CD8-positive, alpha-beta memory T cell (primary cell): Measurements from ENCODE around the gene DIAPH2. TPM values are rescaled to one million over a fixed set of nuclear protein-coding genes. Genes with fewer than 3 reads are reported as not detected.

Experiments
- CTCF ChIA-PET: fragments of 350-600 bp; sonication (Branson Sonifier 250); formaldehyde crosslinking; loops from one replicate; lab custom pipeline; 2021; ENCODE audit warnings: antibody characterized with exemption; lab: Charles Lee
- POLR2A ChIA-PET: fragments of 350-600 bp; sonication (Branson Sonifier 250); formaldehyde crosslinking; loops from one replicate; lab custom pipeline; 2021; ENCODE audit warnings: antibody characterized with exemption; lab: Charles Lee
- DNase-seq, 5 donors: peaks; one replicate each; pipeline versions ENCODE4 v3.0.0 to v3.0.0-alpha.2; 2020 to 2022; ENCODE audit warnings: mixed read lengths in 1 of 5
- H3K27ac ChIP-seq: one replicate; pipeline ENCODE4 v1.7.0; 2013; ENCODE audit warnings: low read depth, mild to moderate bottlenecking, low read length, moderate library complexity
- H3K27me3 ChIP-seq: 2 replicates; pipeline ENCODE4 v1.7.0; 2013; ENCODE audit warnings: low read length, mild to moderate bottlenecking; ENCODE audit not compliant: insufficient read depth, poor library complexity, severe bottlenecking
- H3K36me3 ChIP-seq: 2 replicates; pipeline ENCODE4 v1.7.0; 2013; ENCODE audit warnings: mild to moderate bottlenecking, low read length, moderate library complexity; ENCODE audit not compliant: insufficient read depth
- H3K4me1 ChIP-seq: 2 replicates; pipeline ENCODE4 v1.7.0; 2013; ENCODE audit warnings: mild to moderate bottlenecking, low read length, moderate library complexity; ENCODE audit not compliant: insufficient read depth
- H3K4me3 ChIP-seq: 2 replicates; pipeline ENCODE4 v1.7.0; 2013; ENCODE audit warnings: mild to moderate bottlenecking, low read length
- H3K9me3 ChIP-seq: 2 replicates; pipeline ENCODE4 v1.7.0; 2013; ENCODE audit warnings: mild to moderate bottlenecking, low read length
- H3K27ac Mint-ChIP-seq, 8 donors: one replicate each; pipeline ENCODE4 v1.8.0; 2020 to 2021; ENCODE audit warnings: mixed read lengths in 8 of 8, mild to moderate bottlenecking in 6 of 8, inconsistent platforms in 3 of 8, moderate library complexity in 3 of 8
- H3K27me3 Mint-ChIP-seq, 2 donors: one replicate each; pipeline ENCODE4 v1.8.0; 2020 to 2021; ENCODE audit warnings: mixed read lengths in 2 of 2, mild to moderate bottlenecking in 1 of 2, moderate library complexity in 1 of 2
- H3K36me3 Mint-ChIP-seq, 3 donors: one replicate each; pipeline ENCODE4 v1.8.0; 2020 to 2021; ENCODE audit warnings: mixed read lengths in 3 of 3, inconsistent platforms in 1 of 3, mild to moderate bottlenecking in 1 of 3
- H3K4me1 Mint-ChIP-seq, 3 donors: one replicate each; pipeline ENCODE4 v1.8.0; 2020 to 2021; ENCODE audit warnings: mixed read lengths in 3 of 3, inconsistent platforms in 1 of 3, mild to moderate bottlenecking in 1 of 3
- H3K4me3 Mint-ChIP-seq, 7 donors: one replicate each; pipeline ENCODE4 v1.8.0; 2020 to 2021; ENCODE audit warnings: mixed read lengths in 7 of 7, mild to moderate bottlenecking in 6 of 7, moderate library complexity in 4 of 7, inconsistent platforms in 2 of 7
- H3K9me3 Mint-ChIP-seq, 5 donors: one replicate each; pipeline ENCODE4 v1.8.0; 2020 to 2022; ENCODE audit warnings: mixed read lengths in 5 of 5, mild to moderate bottlenecking in 3 of 5, moderate library complexity in 2 of 5, inconsistent platforms in 1 of 5
- polyA plus RNA-seq: library from polyadenylated mRNA; unstranded; fragments of 300-500 nt; fragmentation: Illumina TruSeq; gene quantifications from one replicate; pipeline ENCODE4 v1.2.3, GENCODE V29; 2021
- total RNA-seq, 2 experiments: library from RNA; stranded (reverse); gene quantifications; one replicate each; pipeline ENCODE4 v1.2.3, GENCODE V29; 2021

DIAPH2 gene
- total and polyA plus RNA-seq, 3 experiments from 2014 or later: 5.6 to 11.5 (median 6.0) TPM

- Histone ChIP-seq H3K36me3 (no peaks in the 10 kb centered on the region), H3K4me1 (no peaks in the 10 kb centered on the region), H3K27ac (no peak overlapping the region), H3K4me3 (no peak overlapping the region), H3K27me3 (no peaks in the 10 kb centered on the region), H3K9me3 (no peaks in the 10 kb centered on the region)
- Mint-ChIP-seq H3K9me3 (no peaks in the 10 kb centered on the region), H3K27me3 (no peaks in the 10 kb centered on the region), H3K36me3 (peaks cover 0 to 4% (median 0%) of the 10 kb centered on the region in 3 donors), H3K27ac (no peak overlapping the region), H3K4me3 (no peak overlapping the region), H3K4me1 (peaks cover 0 to 18% (median 3%) of the 10 kb centered on the region in 3 donors)
- DNase-seq: no peak
- CTCF ChIA-PET: no interaction called here
- POLR2A ChIA-PET: no interaction called here
Measured at GRCh38 chrX:96861218-96861617, 176.6 kb downstream of the DIAPH2 start.

- Histone ChIP-seq H3K4me1 (no peaks in the 10 kb centered on the region), H3K9me3 (no peaks in the 10 kb centered on the region), H3K4me3 (no peak overlapping the region), H3K27me3 (no peaks in the 10 kb centered on the region), H3K27ac (no peak overlapping the region), H3K36me3 (no peaks in the 10 kb centered on the region)
- CTCF ChIA-PET: no interaction called here
- no peak overlapping the region for H3K27ac Mint-ChIP-seq
- peaks cover 0 to 4% (median 0%) of the 10 kb centered on the region in 3 donors for H3K36me3 Mint-ChIP-seq
- H3K9me3 Mint-ChIP-seq: no peaks in the 10 kb centered on the region
- H3K4me1 Mint-ChIP-seq: peaks cover 0 to 18% (median 3%) of the 10 kb centered on the region in 3 donors
- no peak overlapping the region for H3K4me3 Mint-ChIP-seq
- H3K27me3 Mint-ChIP-seq: no peaks in the 10 kb centered on the region
- POLR2A ChIA-PET: no interaction called here
- no peak for DNase-seq
Measured at GRCh38 chrX:96861661-96862060, 177.0 kb downstream of the DIAPH2 start.

- CTCF ChIA-PET: no interaction called here
Measured at GRCh38 chrX:96883608-96884007, 199.0 kb downstream of the DIAPH2 start, which contains the start of gene RPA4. TSS of gene RPA4 (plus strand) at chrX:96883908. CDS start at chrX:96884311, 403 bp downstream.

GRCh38 chrX:96884027-96884426 is 199.4 kb downstream of the DIAPH2 start:
- H3K36me3 ChIP-seq: no peaks in the 10 kb centered on the region
- H3K4me1 ChIP-seq: no peaks in the 10 kb centered on the region
- Mint-ChIP-seq H3K27me3 (no peaks in the 10 kb centered on the region), H3K36me3 (peaks cover 0 to 14% (median 2%) of the 10 kb centered on the region in 3 donors), H3K4me3 (no peak overlapping the region), H3K27ac (no peak overlapping the region), H3K4me1 (no peaks in the 10 kb centered on the region), H3K9me3 (no peaks in the 10 kb centered on the region)
- no peaks in the 10 kb centered on the region for H3K9me3 ChIP-seq
- H3K27ac ChIP-seq: no peak overlapping the region
- ChIA-PET POLR2A (no interaction called here), CTCF (no interaction called here)
- DNase-seq: no peak
- no peak overlapping the region for H3K4me3 ChIP-seq
- no peaks in the 10 kb centered on the region for H3K27me3 ChIP-seq

More at GRCh38 chrX:96883608-96884007, 199.0 kb downstream of the DIAPH2 start, which contains the start of gene RPA4:
- Histone ChIP-seq H3K36me3 (no peaks in the 10 kb centered on the region), H3K27ac (no peak within 1 kb of the TSS), H3K9me3 (no peaks in the 10 kb centered on the region), H3K4me1 (no peaks in the 10 kb centered on the region), H3K4me3 (no peak within 1 kb of the TSS), H3K27me3 (no peaks in the 10 kb centered on the region)
- Mint-ChIP-seq H3K36me3 (peaks cover 0 to 14% (median 2%) of the 10 kb centered on the region in 3 donors), H3K4me1 (no peaks in the 10 kb centered on the region), H3K27me3 (no peaks in the 10 kb centered on the region), H3K9me3 (no peaks in the 10 kb centered on the region), H3K27ac (no peak within 1 kb of the TSS), H3K4me3 (no peak within 1 kb of the TSS)
- POLR2A ChIA-PET: no interaction called here
- no peak for DNase-seq

GRCh38 chrX:96889726-96890125 is 205.1 kb downstream of the DIAPH2 start:
- H3K36me3 ChIP-seq: no peaks in the 10 kb centered on the region
- POLR2A ChIA-PET: no interaction called here
- H3K4me3 ChIP-seq: no peak overlapping the region

GRCh38 chrX:96906741-96907140 is 222.1 kb downstream of the DIAPH2 start:
- POLR2A ChIA-PET: no interaction called here
- Histone ChIP-seq H3K36me3 (no peaks in the 10 kb centered on the region), H3K27ac (no peak overlapping the region), H3K9me3 (no peaks in the 10 kb centered on the region), H3K4me1 (no peaks in the 10 kb centered on the region), H3K4me3 (no peak overlapping the region), H3K27me3 (no peaks in the 10 kb centered on the region)
- H3K27ac Mint-ChIP-seq: no peak overlapping the region
- DNase-seq: no peak
- H3K27me3 Mint-ChIP-seq: peaks cover 0 to 1% of the 10 kb centered on the region in 2 donors
- H3K4me3 Mint-ChIP-seq: no peak overlapping the region
- H3K4me1 Mint-ChIP-seq: no peaks in the 10 kb centered on the region
- CTCF ChIA-PET: no interaction called here
- no peaks in the 10 kb centered on the region for H3K9me3 Mint-ChIP-seq
- peaks cover 0 to 5% (median 0%) of the 10 kb centered on the region in 3 donors for H3K36me3 Mint-ChIP-seq

More at GRCh38 chrX:96889726-96890125, 205.1 kb downstream of the DIAPH2 start:
- H3K4me1 ChIP-seq: no peaks in the 10 kb centered on the region
- no peaks in the 10 kb centered on the region for H3K27me3 ChIP-seq
- H3K4me1 Mint-ChIP-seq: no peaks in the 10 kb centered on the region
- peaks cover 0 to 3% (median 0%) of the 10 kb centered on the region in 5 donors for H3K9me3 Mint-ChIP-seq
- H3K36me3 Mint-ChIP-seq: peaks cover 0 to 4% (median 0%) of the 10 kb centered on the region in 3 donors
- H3K27ac Mint-ChIP-seq: no peak overlapping the region
- no peaks in the 10 kb centered on the region for H3K27me3 Mint-ChIP-seq
- no peak overlapping the region for H3K27ac ChIP-seq
- no peaks in the 10 kb centered on the region for H3K9me3 ChIP-seq
- CTCF ChIA-PET: no interaction called here
- H3K4me3 Mint-ChIP-seq: no peak overlapping the region
- no peak for DNase-seq

GRCh38 chrX:96907516-96908272 is 223.1 kb downstream of the DIAPH2 start:
- Histone ChIP-seq H3K9me3 (no peaks in the 10 kb centered on the region), H3K4me1 (no peaks in the 10 kb centered on the region), H3K27me3 (no peaks in the 10 kb centered on the region), H3K4me3 (no peak overlapping the region), H3K27ac (no peak overlapping the region), H3K36me3 (no peaks in the 10 kb centered on the region)
- H3K27me3 Mint-ChIP-seq: no peaks in the 10 kb centered on the region
- ChIA-PET CTCF (no interaction called here), POLR2A (no interaction called here)
- no peaks in the 10 kb centered on the region for H3K9me3 Mint-ChIP-seq
- H3K4me3 Mint-ChIP-seq: no peak overlapping the region
- DNase-seq: no peak
- peaks cover 2 to 5% (median 2%) of the 10 kb centered on the region in 3 donors for H3K36me3 Mint-ChIP-seq
- H3K27ac Mint-ChIP-seq: no peak overlapping the region
- H3K4me1 Mint-ChIP-seq: no peaks in the 10 kb centered on the region

- H3K36me3 ChIP-seq: no peaks in the 10 kb centered on the region
- no peak overlapping the region for H3K4me3 ChIP-seq
- H3K27ac Mint-ChIP-seq: no peak overlapping the region
- no peaks in the 10 kb centered on the region for H3K4me1 Mint-ChIP-seq
- DNase-seq: no peak
- no peaks in the 10 kb centered on the region for H3K9me3 ChIP-seq
- H3K4me1 ChIP-seq: no peaks in the 10 kb centered on the region
- CTCF ChIA-PET: no interaction called here
- no peak overlapping the region for H3K4me3 Mint-ChIP-seq
- H3K9me3 Mint-ChIP-seq: no peaks in the 10 kb centered on the region
- H3K36me3 Mint-ChIP-seq: peaks cover 2 to 5% (median 2%) of the 10 kb centered on the region in 3 donors
- no peaks in the 10 kb centered on the region for H3K27me3 ChIP-seq
- POLR2A ChIA-PET: no interaction called here
- H3K27me3 Mint-ChIP-seq: no peaks in the 10 kb centered on the region
- H3K27ac ChIP-seq: no peak overlapping the region
Measured at GRCh38 chrX:96909291-96909690, 224.6 kb downstream of the DIAPH2 start.
